Measurements from ENCODE around the gene PCDHGA3.
"Not testable (repeated sequence)": the region's sequence is repeated elsewhere in the genome, so short reads cannot be mapped to it uniquely, and the experiment has no call there.

PCDHGA3 gene

DNA sequence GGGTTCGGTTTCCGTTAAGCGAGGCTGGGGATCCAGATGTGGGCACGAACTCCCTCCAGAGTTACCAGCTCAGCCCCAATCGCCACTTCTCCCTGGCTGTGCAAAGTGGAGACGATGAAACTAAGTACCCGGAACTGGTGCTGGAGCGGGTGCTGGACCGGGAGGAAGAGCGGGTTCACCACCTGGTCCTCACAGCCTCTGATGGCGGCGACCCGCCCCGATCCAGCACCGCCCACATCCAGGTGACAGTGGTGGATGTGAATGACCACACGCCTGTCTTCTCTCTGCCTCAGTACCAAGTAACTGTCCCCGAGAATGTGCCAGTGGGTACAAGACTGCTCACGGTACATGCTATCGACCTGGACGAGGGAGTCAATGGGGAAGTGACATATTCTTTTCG is 39.7 kb downstream of the PCDHGA3 start:
- no peak for DNase-seq

DNA sequence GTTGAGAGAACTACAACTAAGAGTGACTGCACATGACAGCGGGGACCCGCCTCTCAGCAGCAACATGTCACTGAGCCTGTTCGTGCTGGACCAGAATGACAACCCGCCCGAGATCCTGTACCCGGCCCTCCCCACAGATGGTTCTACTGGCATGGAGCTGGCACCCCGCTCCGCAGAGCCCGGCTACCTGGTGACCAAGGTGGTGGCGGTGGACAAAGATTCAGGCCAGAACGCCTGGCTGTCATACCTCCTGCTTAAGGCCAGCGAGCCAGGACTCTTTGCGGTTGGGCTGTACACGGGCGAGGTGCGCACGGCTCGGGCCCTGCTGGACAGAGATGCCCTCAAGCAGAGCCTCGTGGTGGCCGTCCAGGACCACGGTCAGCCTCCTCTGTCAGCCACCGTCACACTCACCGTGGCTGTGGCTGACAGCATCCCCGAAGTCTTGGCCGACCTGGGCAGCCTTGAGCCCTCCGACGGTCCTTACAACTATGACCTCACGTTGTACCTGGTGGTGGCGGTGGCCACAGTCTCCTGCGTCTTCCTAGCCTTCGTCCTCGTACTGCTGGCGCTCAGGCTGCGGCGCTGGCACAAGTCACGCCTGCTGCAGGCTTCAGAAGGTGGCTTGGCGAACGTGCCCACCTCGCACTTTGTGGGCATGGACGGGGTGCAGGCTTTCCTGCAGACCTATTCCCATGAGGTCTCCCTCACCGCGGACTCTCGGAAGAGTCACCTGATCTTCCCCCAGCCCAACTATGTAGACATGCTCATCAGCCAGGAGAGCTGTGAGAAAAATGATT is 41.0 kb downstream of the PCDHGA3 start:
- no peak for DNase-seq

DNA sequence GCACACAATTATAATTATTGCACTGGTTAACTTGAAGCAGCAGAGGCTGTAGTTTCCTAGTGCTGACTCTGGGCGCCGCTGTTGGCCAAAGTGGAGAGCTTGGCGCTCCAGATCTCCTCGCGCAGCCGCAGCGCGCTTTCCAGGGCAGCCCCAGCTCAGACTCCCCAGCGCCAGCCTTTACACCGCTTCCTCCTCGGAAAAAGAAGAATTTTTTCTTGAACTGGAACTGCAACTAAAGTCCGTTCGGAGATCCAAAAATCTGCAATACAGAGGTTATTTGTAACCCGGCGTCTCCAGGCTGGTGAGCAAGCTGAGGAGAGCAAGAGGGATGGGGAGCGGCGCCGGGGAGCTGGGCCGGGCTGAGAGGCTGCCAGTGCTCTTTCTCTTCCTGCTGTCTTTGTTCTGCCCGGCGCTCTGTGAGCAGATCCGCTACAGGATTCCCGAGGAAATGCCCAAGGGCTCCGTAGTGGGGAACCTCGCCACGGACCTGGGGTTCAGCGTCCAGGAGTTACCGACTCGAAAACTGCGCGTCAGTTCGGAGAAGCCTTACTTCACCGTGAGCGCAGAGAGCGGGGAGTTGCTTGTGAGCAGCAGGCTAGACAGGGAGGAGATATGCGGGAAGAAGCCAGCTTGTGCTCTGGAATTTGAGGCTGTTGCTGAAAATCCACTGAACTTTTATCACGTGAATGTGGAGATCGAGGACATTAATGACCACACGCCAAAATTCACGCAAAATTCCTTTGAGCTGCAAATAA is 44.1 kb downstream of the PCDHGA3 start, which contains the start of gene PCDHGB4:
Gene PCDHGB4, plus strand, starts transcription at position 142 of the 755 bp plus-strand sequence. Its CDS starts 187 bp downstream, at position 329.
- DNase-seq: peak in 1 of 2 donors; percentile 43

DNA sequence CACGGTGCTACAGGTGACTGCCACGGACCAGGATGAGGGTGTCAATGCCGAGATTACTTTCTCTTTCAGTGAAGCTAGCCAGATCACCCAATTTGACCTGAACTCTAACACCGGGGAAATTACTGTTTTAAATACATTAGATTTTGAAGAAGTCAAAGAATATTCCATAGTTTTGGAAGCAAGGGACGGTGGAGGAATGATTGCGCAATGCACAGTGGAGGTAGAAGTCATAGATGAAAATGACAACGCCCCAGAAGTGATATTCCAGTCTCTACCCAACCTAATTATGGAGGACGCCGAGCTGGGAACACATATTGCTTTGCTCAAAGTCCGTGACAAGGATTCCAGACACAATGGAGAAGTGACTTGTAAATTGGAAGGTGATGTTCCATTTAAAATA is 45.0 kb downstream of the PCDHGA3 start:
- no peak for DNase-seq

DNA sequence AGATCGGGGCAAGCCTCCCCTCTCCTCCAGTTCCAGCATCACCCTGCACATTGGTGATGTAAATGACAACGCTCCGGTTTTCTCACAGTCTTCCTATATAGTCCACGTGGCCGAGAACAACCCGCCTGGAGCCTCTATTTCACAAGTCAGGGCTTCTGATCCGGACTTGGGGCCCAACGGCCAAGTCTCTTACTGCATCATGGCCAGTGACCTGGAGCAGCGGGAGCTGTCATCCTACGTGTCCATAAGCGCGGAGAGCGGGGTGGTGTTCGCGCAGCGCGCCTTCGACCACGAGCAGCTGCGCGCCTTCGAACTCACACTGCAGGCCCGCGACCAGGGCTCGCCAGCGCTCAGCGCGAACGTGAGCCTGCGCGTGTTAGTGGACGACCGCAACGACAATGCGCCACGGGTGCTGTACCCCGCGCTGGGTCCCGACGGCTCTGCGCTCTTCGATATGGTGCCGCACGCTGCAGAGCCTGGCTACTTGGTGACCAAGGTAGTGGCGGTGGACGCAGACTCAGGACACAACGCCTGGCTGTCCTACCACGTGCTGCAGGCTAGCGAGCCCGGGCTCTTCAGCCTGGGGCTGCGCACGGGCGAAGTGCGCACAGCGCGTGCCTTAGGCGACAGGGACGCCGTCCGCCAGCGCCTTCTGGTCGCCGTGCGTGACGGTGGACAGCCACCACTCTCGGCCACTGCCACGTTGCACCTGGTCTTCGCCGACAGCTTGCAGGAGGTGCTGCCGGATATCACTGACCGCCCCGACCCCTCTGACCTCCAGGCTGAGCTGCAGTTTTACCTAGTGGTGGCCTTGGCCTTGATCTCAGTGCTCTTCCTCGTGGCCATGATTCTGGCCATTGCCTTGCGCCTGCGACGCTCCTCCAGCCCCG is 45.8 kb downstream of the PCDHGA3 start:
- no peak for DNase-seq

DNA sequence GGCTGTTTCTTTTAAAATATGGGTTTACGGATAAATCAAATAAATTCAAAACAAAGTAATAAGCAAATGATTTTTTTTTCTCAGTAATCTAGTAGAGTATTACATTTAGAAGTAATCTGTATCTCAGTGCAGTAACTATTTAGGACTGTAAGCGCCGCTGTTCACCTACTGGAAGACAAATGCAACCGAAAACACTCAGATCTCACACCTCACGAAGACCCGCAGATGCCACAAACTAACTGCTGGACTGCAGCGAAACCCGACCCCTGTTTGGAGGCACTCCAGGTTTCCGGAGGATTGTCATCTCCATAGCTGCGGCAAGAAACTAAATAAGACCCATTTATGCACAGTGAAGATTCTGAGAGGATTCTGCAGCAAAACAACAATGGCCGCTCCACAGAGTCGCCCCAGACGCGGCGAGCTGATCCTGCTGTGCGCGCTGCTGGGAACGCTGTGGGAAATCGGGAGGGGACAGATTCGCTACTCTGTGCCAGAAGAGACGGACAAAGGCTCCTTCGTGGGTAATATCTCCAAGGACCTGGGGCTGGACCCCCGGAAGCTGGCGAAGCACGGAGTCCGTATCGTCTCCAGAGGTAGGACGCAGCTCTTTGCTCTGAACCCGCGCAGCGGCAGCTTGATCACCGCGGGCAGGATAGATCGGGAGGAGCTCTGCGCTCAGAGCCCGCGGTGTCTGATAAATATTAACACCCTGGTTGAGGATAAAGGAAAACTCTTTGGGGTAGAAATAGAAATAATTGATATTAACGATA is 49.0 kb downstream of the PCDHGA3 start, which contains the start of gene PCDHGA8:
Gene PCDHGA8, plus strand, starts transcription at position 205 of the 770 bp plus-strand sequence. Its CDS starts 181 bp downstream, at position 386.
- DNase-seq: no peak

DNA sequence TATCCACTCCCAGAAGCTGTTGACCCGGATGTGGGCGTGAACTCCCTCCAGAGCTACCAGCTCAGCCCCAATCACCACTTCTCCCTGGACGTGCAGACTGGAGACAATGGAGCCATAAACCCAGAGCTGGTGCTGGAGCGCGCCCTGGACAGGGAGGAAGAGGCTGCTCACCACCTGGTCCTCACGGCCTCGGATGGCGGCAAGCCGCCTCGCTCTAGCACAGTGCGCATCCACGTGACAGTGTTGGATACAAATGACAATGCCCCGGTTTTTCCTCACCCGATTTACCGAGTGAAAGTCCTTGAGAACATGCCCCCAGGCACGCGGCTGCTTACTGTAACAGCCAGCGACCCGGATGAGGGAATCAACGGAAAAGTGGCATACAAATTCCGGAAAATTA is 49.6 kb downstream of the PCDHGA3 start:
- DNase-seq: no peak

DNA sequence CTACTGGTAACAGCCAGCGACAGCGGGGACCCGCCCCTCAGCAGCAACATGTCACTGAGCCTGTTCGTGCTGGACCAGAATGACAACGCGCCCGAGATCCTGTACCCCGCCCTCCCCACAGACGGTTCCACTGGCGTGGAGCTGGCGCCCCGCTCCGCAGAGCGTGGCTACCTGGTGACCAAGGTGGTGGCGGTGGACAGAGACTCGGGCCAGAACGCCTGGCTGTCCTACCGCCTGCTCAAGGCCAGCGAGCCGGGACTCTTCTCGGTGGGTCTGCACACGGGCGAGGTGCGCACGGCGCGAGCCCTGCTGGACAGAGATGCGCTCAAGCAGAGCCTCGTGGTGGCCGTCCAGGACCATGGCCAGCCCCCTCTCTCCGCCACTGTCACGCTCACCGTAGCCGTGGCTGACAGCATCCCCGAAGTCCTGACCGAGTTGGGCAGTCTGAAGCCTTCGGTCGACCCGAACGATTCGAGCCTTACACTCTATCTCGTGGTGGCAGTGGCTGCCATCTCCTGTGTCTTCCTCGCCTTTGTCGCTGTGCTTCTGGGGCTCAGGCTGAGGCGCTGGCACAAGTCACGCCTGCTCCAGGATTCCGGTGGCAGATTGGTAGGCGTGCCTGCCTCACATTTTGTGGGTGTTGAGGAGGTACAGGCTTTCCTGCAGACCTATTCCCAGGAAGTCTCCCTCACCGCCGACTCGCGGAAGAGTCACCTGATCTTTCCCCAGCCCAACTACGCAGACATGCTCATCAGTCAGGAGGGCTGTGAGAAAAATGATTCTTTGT is 51.0 kb downstream of the PCDHGA3 start:
- DNase-seq: not testable (repeated sequence)
